ENCODE results near the gene CCR5.

CCR5 gene

GRCh38 chr3:46359733-46360493 is 10.8 kb upstream of the CCR5 start:
- peak; percentile 38 for DNase-seq

- DNase-seq: peak; percentile 21
Observed at GRCh38 chr3:46360907-46361306, 9.8 kb upstream of the CCR5 start.

DNA sequence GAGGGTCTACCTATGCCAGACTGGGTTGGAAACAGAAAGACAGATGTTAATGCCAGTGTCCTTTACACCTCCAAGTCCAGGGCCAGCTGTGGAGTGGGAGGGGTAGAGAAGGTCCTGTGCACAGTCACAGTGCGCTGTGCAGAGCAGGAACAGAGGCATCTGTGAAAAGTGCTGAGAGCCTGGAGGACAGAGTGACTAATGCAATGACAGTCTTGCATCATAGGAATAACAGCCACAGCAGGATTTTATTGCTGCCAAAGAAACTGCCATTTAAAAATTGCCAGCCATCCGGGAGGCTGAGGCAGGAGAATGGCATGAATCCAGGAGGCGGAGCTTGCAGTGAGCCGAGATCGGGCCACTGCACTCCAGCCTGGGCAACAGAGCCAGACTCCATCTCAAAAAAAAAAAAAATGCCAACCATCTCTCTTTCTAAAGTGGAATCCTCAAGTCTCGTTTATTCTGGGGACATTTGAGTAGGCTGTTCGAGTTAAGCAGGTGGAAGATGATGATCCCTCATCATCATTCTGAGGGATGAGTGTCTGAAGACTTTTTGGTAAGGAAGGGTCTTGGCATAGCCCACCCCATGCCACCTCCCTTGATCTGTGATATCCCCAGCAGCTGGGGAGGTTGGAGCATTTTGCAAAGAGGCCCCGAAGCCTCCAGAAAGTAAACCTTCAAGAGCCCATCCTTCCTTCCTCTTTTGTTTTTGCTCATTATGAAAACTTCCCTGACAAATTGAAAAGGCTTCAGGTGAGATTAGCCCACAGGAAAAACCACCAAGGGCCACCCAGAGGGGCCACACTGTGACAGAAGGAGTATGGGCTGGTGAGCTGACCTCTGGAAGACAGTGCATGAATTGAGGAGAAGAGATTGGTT is 9.1 kb upstream of the CCR5 start:
- DNase-seq: no peak

GRCh38 chr3:46365041-46365440 is 5.7 kb upstream of the CCR5 start:
- DNase-seq: no peak

GRCh38 chr3:46365737-46366524 is 4.8 kb upstream of the CCR5 start:
- no peak for DNase-seq

DNA sequence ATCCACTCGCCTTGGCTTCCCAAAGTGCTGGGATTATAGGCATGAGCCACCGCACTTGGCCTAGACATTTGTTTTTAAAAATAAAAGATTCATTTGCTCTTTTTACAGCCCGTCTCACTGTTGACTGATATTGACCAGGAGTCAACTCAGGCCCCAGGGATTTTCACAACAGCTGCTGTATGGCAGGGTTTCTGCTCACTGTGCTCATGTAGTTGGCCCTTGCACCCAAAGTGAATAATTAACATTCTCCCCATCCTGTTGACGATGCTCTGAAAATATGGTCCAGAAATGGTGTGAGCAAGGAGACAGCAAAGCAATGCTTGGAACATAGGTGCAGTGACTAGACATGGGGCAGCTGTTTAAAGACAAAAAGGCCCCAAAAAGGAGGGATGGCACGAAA is 2.9 kb upstream of the CCR5 start:
- no peak for DNase-seq

- DNase-seq: peak; percentile 74
Observed at GRCh38 chr3:46368569-46368968, 2.2 kb upstream of the CCR5 start.

DNA sequence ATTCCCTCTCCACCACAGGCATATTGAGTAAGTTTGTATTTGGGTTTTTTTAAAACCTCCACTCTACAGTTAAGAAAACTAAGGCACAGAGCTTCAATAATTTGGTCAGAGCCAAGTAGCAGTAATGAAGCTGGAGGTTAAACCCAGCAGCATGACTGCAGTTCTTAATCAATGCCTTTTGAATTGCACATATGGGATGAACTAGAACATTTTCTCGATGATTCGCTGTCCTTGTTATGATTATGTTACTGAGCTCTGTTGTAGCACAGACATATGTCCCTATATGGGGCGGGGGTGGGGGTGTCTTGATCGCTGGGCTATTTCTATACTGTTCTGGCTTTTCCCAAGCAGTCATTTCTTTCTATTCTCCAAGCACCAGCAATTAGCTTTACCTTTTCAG is 1.6 kb upstream of the CCR5 start:
- no peak for DNase-seq

- no peak for DNase-seq
Observed at GRCh38 chr3:46369675-46370132, 1.0 kb upstream of the CCR5 start.

GRCh38 chr3:46371519-46372340 is 984 bp downstream of the CCR5 start:
- DNase-seq: no peak

DNA sequence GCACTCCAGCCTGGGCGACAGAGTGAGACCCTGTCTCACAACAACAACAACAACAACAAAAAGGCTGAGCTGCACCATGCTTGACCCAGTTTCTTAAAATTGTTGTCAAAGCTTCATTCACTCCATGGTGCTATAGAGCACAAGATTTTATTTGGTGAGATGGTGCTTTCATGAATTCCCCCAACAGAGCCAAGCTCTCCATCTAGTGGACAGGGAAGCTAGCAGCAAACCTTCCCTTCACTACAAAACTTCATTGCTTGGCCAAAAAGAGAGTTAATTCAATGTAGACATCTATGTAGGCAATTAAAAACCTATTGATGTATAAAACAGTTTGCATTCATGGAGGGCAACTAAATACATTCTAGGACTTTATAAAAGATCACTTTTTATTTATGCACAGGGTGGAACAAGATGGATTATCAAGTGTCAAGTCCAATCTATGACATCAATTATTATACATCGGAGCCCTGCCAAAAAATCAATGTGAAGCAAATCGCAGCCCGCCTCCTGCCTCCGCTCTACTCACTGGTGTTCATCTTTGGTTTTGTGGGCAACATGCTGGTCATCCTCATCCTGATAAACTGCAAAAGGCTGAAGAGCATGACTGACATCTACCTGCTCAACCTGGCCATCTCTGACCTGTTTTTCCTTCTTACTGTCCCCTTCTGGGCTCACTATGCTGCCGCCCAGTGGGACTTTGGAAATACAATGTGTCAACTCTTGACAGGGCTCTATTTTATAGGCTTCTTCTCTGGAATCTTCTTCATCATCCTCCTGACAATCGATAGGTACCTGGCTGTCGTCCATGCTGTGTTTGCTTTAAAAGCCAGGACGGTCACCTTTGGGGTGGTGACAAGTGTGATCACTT is 2.0 kb downstream of the CCR5 start:
- DNase-seq: no peak

GRCh38 chr3:46374755-46375154 is 4.0 kb downstream of the CCR5 start:
- DNase-seq: no peak

GRCh38 chr3:46375218-46375617 is 4.5 kb downstream of the CCR5 start:
- DNase-seq: no peak

GRCh38 chr3:46375814-46376213 is 5.1 kb downstream of the CCR5 start:
- DNase-seq: no peak

DNA sequence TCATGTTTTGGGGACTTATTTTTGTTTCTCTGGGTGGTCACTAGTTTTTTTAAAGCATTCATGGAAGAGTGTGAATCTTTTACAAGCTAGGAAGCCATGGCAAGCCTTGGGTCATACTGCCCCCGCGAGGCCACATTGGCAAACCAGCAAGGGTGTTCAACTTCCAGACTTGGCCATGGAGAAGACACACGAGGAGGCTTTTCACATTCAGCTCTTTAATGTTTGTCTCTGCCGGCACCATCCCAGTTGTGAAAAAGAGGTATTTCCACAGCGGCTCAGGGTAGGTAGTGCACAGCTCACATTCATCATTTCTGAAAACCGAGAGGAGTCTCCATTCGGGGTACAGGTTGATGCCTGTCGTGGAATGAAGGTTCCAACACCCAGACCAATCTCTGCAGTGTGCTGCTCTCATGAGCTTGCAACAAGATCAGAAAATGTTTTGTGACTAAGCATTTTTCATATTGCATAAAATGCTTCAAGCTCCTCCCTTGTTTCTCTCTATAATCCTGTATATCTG is 7.7 kb downstream of the CCR5 start:
- peak; percentile 75 for DNase-seq

DNA sequence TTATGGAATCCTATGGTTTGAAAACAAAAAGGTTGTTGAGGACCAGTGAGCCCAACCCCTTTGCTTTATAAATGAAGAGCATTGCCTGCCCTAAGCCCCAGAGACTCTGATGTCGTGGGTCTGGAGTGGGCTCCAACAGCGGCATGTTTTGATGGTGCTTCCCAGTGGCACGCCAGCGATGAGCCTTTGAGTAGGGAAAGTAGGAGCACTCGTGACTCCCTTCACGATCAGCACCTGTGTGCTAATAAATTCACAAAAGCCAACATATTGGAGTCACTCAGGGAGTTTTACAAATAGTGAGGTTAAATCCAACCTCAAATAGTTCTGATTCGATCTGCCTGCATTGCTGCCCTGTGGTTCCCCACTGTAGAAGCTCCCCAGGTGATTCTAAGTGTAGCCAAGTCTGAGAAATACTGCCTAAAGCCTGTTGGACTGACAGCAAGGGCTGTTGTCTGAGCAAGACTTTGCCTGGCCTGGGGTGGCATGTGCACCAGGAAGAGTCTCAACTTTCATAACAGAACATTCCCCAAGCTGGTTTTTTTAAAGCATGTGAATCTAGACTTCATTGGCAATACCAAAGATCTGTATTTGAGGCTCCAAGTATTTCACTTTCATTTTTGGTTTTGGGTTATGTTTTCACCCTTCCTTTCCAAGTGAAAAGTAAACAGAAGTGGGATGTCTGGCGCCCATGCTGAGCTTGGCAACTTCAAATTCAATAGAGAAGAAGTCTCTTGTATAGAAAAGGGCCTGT is 9.9 kb downstream of the CCR5 start:
- no peak for DNase-seq

GRCh38 chr3:46381625-46382024 is 10.9 kb downstream of the CCR5 start:
- no peak for DNase-seq

DNA sequence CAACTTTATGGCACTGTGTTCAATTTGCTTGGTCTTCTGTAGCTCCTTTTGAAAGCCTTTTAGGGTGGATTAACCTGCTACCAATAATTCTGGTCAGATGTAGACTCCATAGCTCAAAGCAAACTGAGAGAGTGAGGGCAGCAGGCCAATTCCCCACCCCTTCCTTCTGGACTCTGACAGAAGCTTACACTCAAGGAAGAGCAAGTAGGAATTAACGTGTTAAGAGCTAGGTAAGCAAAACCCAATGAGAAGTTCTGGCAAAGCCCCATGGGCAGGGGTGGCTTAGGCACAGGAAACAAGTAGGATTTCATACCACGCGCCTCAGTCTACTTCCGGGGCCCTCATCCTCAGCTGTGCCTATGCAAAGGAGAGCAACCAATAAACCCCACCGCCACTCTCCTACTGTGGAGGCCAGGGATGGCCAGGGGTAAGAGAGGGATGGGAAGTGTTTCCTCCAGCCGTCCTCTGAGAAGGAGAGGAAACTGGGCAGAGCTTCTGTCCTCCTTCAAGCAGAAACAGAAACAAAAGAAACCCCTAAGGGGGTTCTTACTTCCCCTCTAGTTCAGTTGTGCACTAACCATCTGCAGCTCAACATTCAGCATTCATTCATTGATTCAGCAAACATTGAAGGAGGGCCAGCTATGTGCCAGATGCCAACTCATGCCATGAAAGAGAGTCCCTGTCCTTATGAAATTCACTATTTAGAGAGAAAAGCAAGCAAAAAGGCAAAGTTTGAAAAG is 12.6 kb downstream of the CCR5 start:
- no peak for DNase-seq

DNA sequence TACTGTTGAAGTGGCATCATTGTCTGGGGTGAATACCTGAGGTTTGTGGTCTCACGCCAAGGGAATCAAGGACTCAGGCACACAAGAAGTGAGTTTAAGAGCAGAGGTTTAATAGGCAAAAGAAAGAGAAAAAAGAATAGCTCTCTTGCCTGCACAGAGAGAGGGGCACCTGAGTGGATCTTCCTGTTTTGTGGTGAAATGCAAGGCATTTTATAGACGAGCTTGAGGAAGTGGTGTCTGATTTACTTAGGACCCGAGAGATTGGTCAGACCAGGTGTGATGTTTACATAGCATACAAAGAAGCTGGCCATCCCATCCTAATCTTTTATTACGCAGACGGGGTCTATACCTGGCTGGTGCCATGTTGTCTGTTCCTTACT is 13.2 kb downstream of the CCR5 start:
- DNase-seq: no peak

- no peak for DNase-seq
Observed at GRCh38 chr3:46386205-46386604, 15.5 kb downstream of the CCR5 start.

Measured in CD4-positive, alpha-beta T cell treated with Interleukin-17A for 4 hours (primary cell).